HG03039 (cell line): Measurements from ENCODE around the gene RAB10.
A peak's percentile ranks its signal among the peaks of the same experiment; 100 is the strongest.
"Not testable (repeated sequence)": the region's sequence is repeated elsewhere in the genome, so short reads cannot be mapped to it uniquely, and the experiment has no call there.

Source experiments
- ATAC-seq: cut with Tn5 transposase; IDR thresholded peaks from one replicate; pipeline ENCODE4 v1.9.1; 2021; ENCODE audit warnings: mild to moderate bottlenecking, moderate library complexity; ENCODE audit not compliant: unreplicated experiment

RAB10 gene

GRCh38 chr2:26054598-26055348 is 20.9 kb downstream of the RAB10 start:
- no peak for ATAC-seq

- no peak for ATAC-seq
Measured at GRCh38 chr2:26058390-26058789, 24.5 kb downstream of the RAB10 start.

GRCh38 chr2:26059542-26059941 is 25.7 kb downstream of the RAB10 start:
- no peak for ATAC-seq

- ATAC-seq, result no peak
Measured at GRCh38 chr2:26061539-26061938, 27.7 kb downstream of the RAB10 start.

DNA sequence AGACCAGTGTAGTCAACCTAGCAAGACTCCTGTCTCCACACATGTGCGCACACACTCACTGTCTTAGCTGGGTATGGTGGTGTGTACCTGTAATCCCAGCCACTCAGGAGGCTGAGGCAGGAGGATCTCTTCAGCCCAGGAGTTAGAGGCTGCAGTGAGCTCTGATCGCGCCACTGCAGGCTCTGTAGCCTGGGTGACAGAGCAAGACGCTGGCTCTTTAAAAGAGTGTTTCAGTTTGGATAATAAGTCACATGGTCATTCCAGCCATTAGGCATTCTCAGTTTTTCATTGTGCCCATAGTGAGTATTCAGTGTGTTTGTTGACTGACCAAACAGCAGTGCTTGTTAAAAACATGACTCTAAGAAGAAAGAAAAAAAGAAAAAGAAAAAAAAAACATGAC is 31.0 kb downstream of the RAB10 start:
- ATAC-seq, result no peak

DNA sequence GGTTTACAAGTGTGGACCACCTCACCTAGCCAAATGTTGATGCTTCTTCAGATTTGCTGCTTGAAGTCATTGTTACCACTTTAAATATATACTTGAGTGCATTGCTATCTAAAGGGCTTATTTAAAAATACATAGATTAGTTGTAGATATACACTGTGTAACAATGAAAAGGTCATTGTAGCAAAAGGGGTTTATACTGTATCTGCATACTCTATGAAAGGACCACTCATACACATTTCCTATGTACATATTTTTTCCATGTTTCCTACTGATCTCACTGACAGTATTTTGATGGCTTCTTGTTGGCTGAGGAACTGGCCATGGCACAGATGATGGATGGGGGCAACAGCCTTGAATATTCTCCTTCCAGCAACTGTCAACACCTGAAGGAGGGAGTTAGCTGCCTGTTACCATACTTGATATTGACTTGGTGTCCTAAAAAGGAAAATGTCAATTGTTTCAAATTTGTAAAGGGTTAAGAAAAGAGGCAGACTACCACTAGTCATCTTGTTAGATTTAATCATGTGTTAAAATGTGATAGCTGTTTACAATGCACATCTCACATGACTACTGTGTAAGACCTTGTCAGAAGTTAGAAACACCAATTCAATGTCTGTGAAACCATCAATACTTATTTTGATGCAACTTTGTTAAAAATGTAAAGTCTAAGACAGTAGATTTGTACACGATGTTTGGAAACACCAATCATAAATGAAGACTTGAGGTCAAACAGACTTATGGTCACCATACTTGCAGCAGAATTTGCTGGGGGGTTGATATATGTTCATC is 33.5 kb downstream of the RAB10 start:
- no peak for ATAC-seq

GRCh38 chr2:26067980-26068507 is 34.2 kb downstream of the RAB10 start:
- ATAC-seq, result no peak

DNA sequence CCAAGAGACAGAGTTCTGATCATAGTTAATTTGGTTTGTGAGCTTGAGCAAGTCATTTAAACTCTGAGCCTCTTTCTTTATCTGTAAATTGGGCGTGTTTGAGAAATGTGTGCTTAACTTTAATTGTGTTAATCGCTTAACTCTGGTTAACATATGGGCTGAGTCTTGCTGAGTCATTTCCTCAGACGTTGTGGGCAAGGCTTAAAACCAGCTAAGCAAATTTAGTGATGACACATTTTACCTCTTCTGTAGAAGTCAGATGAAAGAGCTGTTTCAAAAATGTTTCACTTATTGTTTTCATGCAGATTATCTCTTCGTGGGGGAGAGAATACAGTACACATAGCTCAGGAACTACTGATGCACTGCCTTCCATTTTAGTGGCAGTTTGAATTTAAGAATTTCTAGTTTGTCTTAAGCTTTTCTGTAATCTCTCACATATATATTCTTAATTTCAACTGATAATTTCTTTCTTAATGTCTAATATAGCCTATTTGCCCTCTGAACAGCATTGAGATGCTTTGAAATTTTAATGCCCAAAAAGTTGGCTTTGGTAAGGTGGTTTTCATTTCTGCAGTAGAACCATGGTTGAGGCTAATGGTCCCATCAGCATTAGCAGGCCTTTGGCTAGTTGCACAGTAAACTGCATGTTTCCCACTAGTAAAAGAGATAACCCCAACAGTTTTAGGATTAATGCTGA is 34.9 kb downstream of the RAB10 start:
- ATAC-seq, result peak; percentile 70

- no peak for ATAC-seq
Measured at GRCh38 chr2:26070730-26071129, 36.8 kb downstream of the RAB10 start.

- no peak for ATAC-seq
Measured at GRCh38 chr2:26072925-26073768, 39.3 kb downstream of the RAB10 start.

DNA sequence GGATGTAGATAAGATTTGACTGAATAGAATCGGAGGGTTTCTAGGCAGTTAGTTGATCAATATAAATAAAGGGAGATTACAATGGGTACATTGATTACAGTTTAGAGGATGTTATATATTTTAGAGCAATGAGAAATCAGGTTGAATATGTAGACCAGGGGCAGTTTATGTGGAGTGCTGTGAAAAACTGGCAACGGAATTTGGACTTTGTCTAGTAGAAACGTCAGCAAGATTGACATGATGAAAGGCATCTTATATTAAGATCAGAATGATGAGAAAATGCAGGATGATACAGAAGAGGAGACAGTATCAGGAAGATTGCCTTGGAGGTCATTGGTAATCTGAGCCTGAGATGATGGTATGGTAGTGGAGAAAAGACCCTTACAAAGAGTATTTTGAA is 39.9 kb downstream of the RAB10 start:
- no peak for ATAC-seq

DNA sequence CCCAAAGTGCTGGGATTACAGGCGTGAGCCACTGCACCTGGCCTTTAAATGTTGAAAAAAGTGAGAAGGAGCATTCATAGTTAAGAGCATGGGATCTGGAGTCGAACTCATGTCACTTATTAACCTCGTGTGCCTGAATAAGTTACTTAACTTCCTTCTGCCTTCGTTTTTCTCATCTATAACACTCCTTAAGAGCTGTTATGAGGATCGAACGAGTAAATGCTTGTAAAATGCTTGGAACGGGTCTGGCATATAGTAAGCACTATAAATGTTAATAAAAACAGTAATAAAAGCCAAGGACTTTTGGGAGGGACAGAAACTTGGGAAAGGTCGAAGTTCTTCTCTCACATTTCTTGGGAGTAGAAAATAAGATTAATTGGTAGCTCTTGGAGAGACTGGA is 40.8 kb downstream of the RAB10 start:
- no peak for ATAC-seq

- ATAC-seq, result no peak
Measured at GRCh38 chr2:26075173-26075572, 41.3 kb downstream of the RAB10 start.

DNA sequence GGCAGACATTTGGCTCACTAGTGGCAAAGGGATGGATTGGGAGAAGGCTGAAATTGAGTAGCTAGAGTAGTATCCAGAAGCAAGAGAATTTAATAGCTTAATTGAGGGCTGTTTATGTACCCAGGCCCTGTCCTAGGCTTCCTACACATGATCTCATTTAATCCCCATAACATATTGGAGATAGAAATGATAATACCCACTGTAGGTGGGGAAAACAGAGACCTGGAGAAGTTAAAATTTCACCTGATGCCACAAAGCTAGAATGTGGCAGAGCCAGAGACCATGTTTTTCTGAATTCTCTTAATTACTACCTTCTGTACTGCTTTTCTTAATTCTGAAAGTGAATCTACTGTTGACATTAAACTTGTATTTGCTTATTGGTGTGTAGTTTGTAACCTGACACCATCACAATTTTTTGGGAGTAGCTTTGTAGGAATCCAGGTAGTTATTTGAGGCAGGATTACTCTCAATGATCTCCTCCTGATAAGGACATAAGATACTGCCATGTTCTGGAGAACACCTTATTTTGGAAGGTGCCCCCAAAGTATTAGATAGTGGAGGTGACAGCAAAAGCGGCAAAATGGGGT is 42.2 kb downstream of the RAB10 start:
- ATAC-seq, result no peak

- ATAC-seq, result no peak
Measured at GRCh38 chr2:26077291-26077690, 43.4 kb downstream of the RAB10 start.

GRCh38 chr2:26078939-26079338 is 45.1 kb downstream of the RAB10 start:
- no peak for ATAC-seq

DNA sequence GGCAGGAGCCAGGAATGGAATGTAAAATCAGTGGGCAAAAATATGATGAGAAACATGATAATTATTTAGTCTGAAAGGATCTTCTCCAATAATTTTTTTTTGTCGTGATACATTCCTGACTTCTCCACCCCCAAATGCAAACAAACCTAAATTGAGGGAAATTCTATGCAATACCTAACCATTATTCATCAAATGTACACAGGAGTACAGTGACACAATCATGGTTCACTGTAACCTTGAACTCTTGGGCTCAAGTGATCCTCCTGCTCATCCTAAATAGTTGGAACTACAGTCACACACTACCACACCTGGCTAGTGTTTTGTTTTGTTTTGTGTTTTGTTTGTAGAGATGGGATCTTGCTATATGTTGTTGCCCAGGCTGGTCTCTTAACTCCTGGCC is 46.5 kb downstream of the RAB10 start:
- no peak for ATAC-seq

- not testable (repeated sequence) for ATAC-seq
Measured at GRCh38 chr2:26080925-26081324, 47.0 kb downstream of the RAB10 start.

GRCh38 chr2:26081556-26081955 is 47.7 kb downstream of the RAB10 start:
- no peak for ATAC-seq

GRCh38 chr2:26086155-26086637 is 52.3 kb downstream of the RAB10 start:
- ATAC-seq, result no peak
